Bronchial epithelial cell (primary cell): Measurements from ENCODE around the gene IRAK3. TPM values are rescaled to one million over a fixed set of nuclear protein-coding genes. Genes with fewer than 3 reads are reported as not detected.

ENCODE experiments used
- DNase-seq: peaks from one replicate; pipeline ENCODE4 v3.0.0-alpha.2; 2010; ENCODE audit warnings: low read depth
- FAIRE-seq: peaks from 2 replicates; lab custom pipeline; 2011; peaks lifted over from hg19 to GRCh38; lab: Jason Lieb, UNC
- H3K27me3 ChIP-seq: 2 replicates; pipeline ENCODE4 v1.5.1; 2011; ENCODE audit warnings: low read length; ENCODE audit not compliant: control insufficient read depth, insufficient read depth
- H3K36me3 ChIP-seq: 2 replicates; pipeline ENCODE4 v1.5.1; 2011; ENCODE audit warnings: low read length; ENCODE audit not compliant: control insufficient read depth, insufficient read depth
- H3K4me3 ChIP-seq: 2 replicates; pipeline ENCODE4 v1.5.1; 2011; ENCODE audit warnings: mild to moderate bottlenecking, low read depth, low read length, control low read depth
- CTCF ChIP-seq: IDR thresholded peaks from 2 replicates; pipeline ENCODE4 v1.5.1; 2011; ENCODE audit warnings: mild to moderate bottlenecking, moderate library complexity, low read length, control low read depth, inconsistent platforms; ENCODE audit not compliant: insufficient read depth, severe bottlenecking
- total RNA-seq: library from RNA; depleted of rRNA; stranded (reverse); fragments of >200 nt; gene quantifications from 2 replicates; pipeline ENCODE4 v1.2.1, GENCODE V29; 2014

The IRAK3 gene
- total RNA-seq, 1 donor from 2014 or later, result 1.6 TPM

GRCh38 chr12:66247741-66248140 is 58.7 kb downstream of the IRAK3 start:
- DNase-seq, result no peak

GRCh38 chr12:66251049-66251448 is 62.0 kb downstream of the IRAK3 start:
- no peak for DNase-seq
- H3K36me3 ChIP-seq, result no peaks in the 10 kb centered on the region
- no peak overlapping the region for H3K4me3 ChIP-seq
- no peak for FAIRE-seq
- no peaks in the 10 kb centered on the region for H3K27me3 ChIP-seq
- no peak for TF ChIP-seq CTCF

More at GRCh38 chr12:66247741-66248140, 58.7 kb downstream of the IRAK3 start:
- no peaks in the 10 kb centered on the region for H3K27me3 ChIP-seq
- FAIRE-seq, result no peak
- no peaks in the 10 kb centered on the region for H3K36me3 ChIP-seq
- no peak overlapping the region for H3K4me3 ChIP-seq
- TF ChIP-seq CTCF, result no peak

- DNase-seq, result no peak
- FAIRE-seq, result no peak
- TF ChIP-seq CTCF, result no peak
- H3K36me3 ChIP-seq, result no peaks in the 10 kb centered on the region
- H3K4me3 ChIP-seq, result no peak overlapping the region
- no peaks in the 10 kb centered on the region for H3K27me3 ChIP-seq
Observed at GRCh38 chr12:66252771-66253170, 63.8 kb downstream of the IRAK3 start.

GRCh38 chr12:66255737-66256136 is 66.7 kb downstream of the IRAK3 start:
- FAIRE-seq, result no peak
- no peak for TF ChIP-seq CTCF
- Histone ChIP-seq H3K4me3 (no peak overlapping the region), H3K27me3 (no peaks in the 10 kb centered on the region), H3K36me3 (no peaks in the 10 kb centered on the region)
- no peak for DNase-seq

GRCh38 chr12:66258011-66258410 is 69.0 kb downstream of the IRAK3 start:
- no peak for TF ChIP-seq CTCF
- H3K27me3 ChIP-seq, result no peaks in the 10 kb centered on the region
- peak; percentile 7 for FAIRE-seq

GRCh38 chr12:66262737-66263136 is 73.7 kb downstream of the IRAK3 start:
- Histone ChIP-seq H3K27me3 (no peaks in the 10 kb centered on the region), H3K4me3 (no peak overlapping the region), H3K36me3 (no peaks in the 10 kb centered on the region)
- DNase-seq (no peak), FAIRE-seq (no peak)
- no peak for TF ChIP-seq CTCF

More at GRCh38 chr12:66258011-66258410, 69.0 kb downstream of the IRAK3 start:
- no peak for DNase-seq
- H3K36me3 ChIP-seq, result no peaks in the 10 kb centered on the region
- no peak overlapping the region for H3K4me3 ChIP-seq
